ENCODE results near the gene COPS7A.
A peak's percentile ranks its signal among the peaks of the same experiment; 100 is the strongest.

The COPS7A gene

DNA sequence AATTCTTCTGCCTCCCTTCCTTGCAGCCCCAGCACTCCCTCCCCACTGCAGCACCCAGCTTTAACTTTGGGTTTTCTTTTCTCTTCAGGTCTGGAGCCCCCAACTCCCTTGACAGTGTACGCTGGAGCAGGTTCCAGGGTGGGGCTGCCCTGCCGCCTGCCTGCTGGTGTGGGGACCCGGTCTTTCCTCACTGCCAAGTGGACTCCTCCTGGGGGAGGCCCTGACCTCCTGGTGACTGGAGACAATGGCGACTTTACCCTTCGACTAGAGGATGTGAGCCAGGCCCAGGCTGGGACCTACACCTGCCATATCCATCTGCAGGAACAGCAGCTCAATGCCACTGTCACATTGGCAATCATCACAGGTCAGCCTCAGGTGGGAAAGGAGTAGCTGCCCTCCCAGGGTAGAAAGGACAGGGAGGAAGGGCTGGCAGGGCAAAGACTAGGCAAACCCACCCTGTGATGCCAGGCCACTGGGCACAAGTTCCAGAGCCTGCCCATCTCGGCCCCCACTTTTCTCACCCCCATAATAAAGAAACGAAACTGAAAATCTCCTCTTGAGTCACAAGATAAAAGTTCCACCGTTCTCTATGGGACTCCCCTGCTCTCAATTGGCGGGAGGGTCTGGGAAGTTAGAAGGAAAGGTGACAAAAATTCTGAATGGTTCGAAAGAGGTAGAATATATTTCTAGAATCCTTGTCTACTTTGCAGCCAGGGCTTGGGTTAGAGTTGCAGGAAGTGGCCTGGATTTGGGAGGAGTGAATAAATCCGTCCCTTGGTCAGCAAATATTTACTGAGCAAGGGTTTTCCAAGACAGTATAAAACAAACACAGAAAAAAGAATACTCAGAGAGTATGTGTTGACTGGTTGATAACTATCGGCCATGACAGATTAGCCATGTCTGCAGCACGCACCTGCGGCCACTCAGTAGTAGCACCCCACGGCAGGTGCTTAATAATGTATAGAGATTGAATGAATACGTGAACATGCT is 51.6 kb downstream of the COPS7A start:
- peaks cover 11% of the 10 kb centered on the region; the same call in 1 of the 2 replicates for H3K27me3 ChIP-seq (replicated peaks; ENCODE audit: insufficient read depth, low read length)

GRCh38 chr12:6777386-6777785 is 53.5 kb downstream of the COPS7A start:
- no peaks in the 10 kb centered on the region for H3K79me2 ChIP-seq (ENCODE audit: low read length)
- H3K27me3 ChIP-seq (replicated peaks; ENCODE audit: insufficient read depth, low read length), result peaks cover 11% of the 10 kb centered on the region; the same call in 1 of the 2 replicates
- TF ChIP-seq CTCF (IDR thresholded peaks at IDR 0.05; ENCODE audit: low read length) (no peak), EZH2 (optimal IDR thresholded peaks at IDR 0.05; ENCODE audit: low read depth, low read length) (no peak), EZH2phosphoT487 (IDR thresholded peaks at IDR 0.05; ENCODE audit: low read length) (no peak)
- H3K27ac ChIP-seq (ENCODE audit: low read length), result no peak overlapping the region
- no peaks in the 10 kb centered on the region for H4K20me1 ChIP-seq (ENCODE audit: insufficient read depth, low read length)
- H3K36me3 ChIP-seq (replicated peaks; ENCODE audit: insufficient read depth, low read length), result no peaks in the 10 kb centered on the region
- no peaks in the 10 kb centered on the region for H3K9me2 ChIP-seq (replicated peaks; ENCODE audit: insufficient read depth, low read length)
- H3K4me1 ChIP-seq (ENCODE audit: low read length), result peaks cover 15% of the 10 kb centered on the region
- no peak overlapping the region for H3K4me2 ChIP-seq (ENCODE audit: low read depth, low read length)
- DNase-seq, result no peak
- no peaks in the 10 kb centered on the region for H3F3A ChIP-seq (ENCODE audit: insufficient read depth, low read length)
- no peak overlapping the region for H3K9ac ChIP-seq (ENCODE audit: low read length)
- no peaks in the 10 kb centered on the region for H3K9me3 ChIP-seq (replicated peaks; ENCODE audit: insufficient read depth, low read length)
- no peak overlapping the region for H2AFZ ChIP-seq (ENCODE audit: low read length)
- no peak overlapping the region for H3K4me3 ChIP-seq (ENCODE audit: low read length)

More for the DNA sequence above, 51.6 kb downstream of the COPS7A start:
- no peaks in the 10 kb centered on the region for H3K79me2 ChIP-seq (ENCODE audit: low read length)
- no peak for TF ChIP-seq CTCF (IDR thresholded peaks at IDR 0.05; ENCODE audit: low read length)
- H3K9me3 ChIP-seq (replicated peaks; ENCODE audit: insufficient read depth, low read length), result no peaks in the 10 kb centered on the region
- H3K9ac ChIP-seq (ENCODE audit: low read length), result no peak overlapping the region
- H3K27ac ChIP-seq (ENCODE audit: low read length), result no peak overlapping the region
- no peaks in the 10 kb centered on the region for H3K9me2 ChIP-seq (replicated peaks; ENCODE audit: insufficient read depth, low read length)
- H3F3A ChIP-seq (ENCODE audit: insufficient read depth, low read length), result 0 out of 2 replicates have a peak, but pooled peaks cover 5% of the 10 kb centered on the region
- H3K4me1 ChIP-seq (ENCODE audit: low read length), result peaks cover 13% of the 10 kb centered on the region
- DNase-seq, result no peak
- H3K4me2 ChIP-seq (ENCODE audit: low read depth, low read length), result peak overlapping the region; percentile 39
- H3K4me3 ChIP-seq (ENCODE audit: low read length), result no peak overlapping the region
- no peaks in the 10 kb centered on the region for H3K36me3 ChIP-seq (replicated peaks; ENCODE audit: insufficient read depth, low read length)
- H4K20me1 ChIP-seq (ENCODE audit: insufficient read depth, low read length), result no peaks in the 10 kb centered on the region
- no peak overlapping the region for H2AFZ ChIP-seq (ENCODE audit: low read length)

GRCh38 chr12:6778217-6778573 is 54.3 kb downstream of the COPS7A start:
- peaks cover 23% of the 10 kb centered on the region for H3K4me1 ChIP-seq (ENCODE audit: low read length)
- H3K36me3 ChIP-seq (replicated peaks; ENCODE audit: insufficient read depth, low read length), result no peaks in the 10 kb centered on the region
- peak overlapping the region; percentile 64 for H3K4me3 ChIP-seq (ENCODE audit: low read length)
- peak overlapping the region; percentile 91 for H2AFZ ChIP-seq (ENCODE audit: low read length)
- H3K9ac ChIP-seq (ENCODE audit: low read length), result peak overlapping the region; percentile 30; the same call in 1 of the 2 replicates
- H3K79me2 ChIP-seq (ENCODE audit: low read length), result no peaks in the 10 kb centered on the region
- no peak overlapping the region for H3K27ac ChIP-seq (ENCODE audit: low read length)
- H3K4me2 ChIP-seq (ENCODE audit: low read depth, low read length), result peak overlapping the region; percentile 97
- 0 out of 2 replicates have a peak, but pooled peaks cover 11% of the 10 kb centered on the region for H3K27me3 ChIP-seq (replicated peaks; ENCODE audit: insufficient read depth, low read length)
- no peaks in the 10 kb centered on the region for H3K9me2 ChIP-seq (replicated peaks; ENCODE audit: insufficient read depth, low read length)
- H3K9me3 ChIP-seq (replicated peaks; ENCODE audit: insufficient read depth, low read length), result no peaks in the 10 kb centered on the region
- peaks cover under 1% of the 10 kb centered on the region; the same call in 1 of the 2 replicates for H3F3A ChIP-seq (ENCODE audit: insufficient read depth, low read length)
- no peak for TF ChIP-seq EZH2phosphoT487 (IDR thresholded peaks at IDR 0.05; ENCODE audit: low read length)
- TF ChIP-seq EZH2 (optimal IDR thresholded peaks at IDR 0.05; ENCODE audit: low read depth, low read length), result no peak
- no peak for TF ChIP-seq CTCF (IDR thresholded peaks at IDR 0.05; ENCODE audit: low read length)
- no peak for DNase-seq
- H4K20me1 ChIP-seq (ENCODE audit: insufficient read depth, low read length), result no peaks in the 10 kb centered on the region
